Gastroesophageal sphincter (tissue), 3 donors: Measurements from ENCODE around the gene CUL9.

Experiments used
- CTCF ChIP-seq, 4 experiments: fragments of 200-600 bp in 2 of 4; fragments of 450-650 bp in 2 of 4; sonication (generic) in 1 of 4; IDR thresholded peaks; one replicate each; pipeline ENCODE4 v1.5.1; 2017 to 2019; ENCODE audit warnings: antibody characterized with exemption in 4 of 4, mild to moderate bottlenecking in 2 of 4, moderate library complexity in 2 of 4
- EP300 ChIP-seq: sonication (generic); formaldehyde crosslinking; IDR thresholded peaks from one replicate; pipeline ENCODE4 v1.6.1; 2017; ENCODE audit warnings: antibody characterized with exemption, mild to moderate bottlenecking
- POLR2A ChIP-seq, 2 donors: fragments of 450-650 bp; IDR thresholded peaks; one replicate each; pipeline ENCODE4 v1.6.1; 2017; ENCODE audit warnings: antibody characterized with exemption in 2 of 2, mild to moderate bottlenecking in 2 of 2, moderate library complexity in 1 of 2
- POLR2AphosphoS5 ChIP-seq: sonication (generic); formaldehyde crosslinking; IDR thresholded peaks from one replicate; pipeline ENCODE4 v1.6.1; 2017; ENCODE audit warnings: antibody characterized with exemption

- TF ChIP-seq POLR2A (IDR thresholded peaks at IDR 0.05) (no peak), CTCF (IDR thresholded peaks at IDR 0.05) (no peak), POLR2AphosphoS5 (no peak), EP300 (no peak)
Measured at GRCh38 chr6:43150051-43150751, 31.8 kb upstream of the CUL9 start.
